Panc1 (cell line): Measurements from ENCODE around the gene ITPR2. TPM values are rescaled to one million over a fixed set of nuclear protein-coding genes. Genes with fewer than 3 reads are reported as not detected.

ENCODE experiments used
- ATAC-seq: fragments of 200-7000 bp; cut with Tn5 transposase; 2 replicates; pipeline ENCODE4 v1.9.1; 2020; ENCODE audit warnings: mild to moderate bottlenecking, moderate library complexity
- BruUV-seq: library from RNA; stranded (reverse); fragments of 400-500 nt; replicated peaks from 2 replicates; lab custom pipeline; 2021; lab: Mats Ljungman, UMichigan
- CTCF ChIA-PET: fragments of 300-600 bp; sonication (Branson Sonifier 250); formaldehyde crosslinking; loops from one replicate; lab custom pipeline; 2022; ENCODE audit warnings: antibody characterized with exemption; lab: Charles Lee
- POLR2A ChIA-PET: fragments of 300-600 bp; sonication (Branson Sonifier 250); formaldehyde crosslinking; loops from one replicate; lab custom pipeline; 2022; ENCODE audit warnings: antibody characterized with exemption; lab: Charles Lee
- DNase-seq: peaks from one replicate; pipeline ENCODE4 v3.0.0-alpha.2; 2010; ENCODE audit warnings: low read depth, low spot score
- H3K27ac ChIP-seq: 2 replicates; pipeline ENCODE4 v1.5.1; 2011; ENCODE audit warnings: mild to moderate bottlenecking, low read length, inconsistent platforms
- H3K27me3 ChIP-seq: fragments of 200-500 bp; sonication (Bioruptor generic); 2 replicates; pipeline ENCODE4 v1.6.0; 2014; ENCODE audit warnings: low read length, inconsistent platforms; ENCODE audit not compliant: control insufficient read depth, insufficient read depth
- H3K36me3 ChIP-seq: fragments of 200-500 bp; sonication (Bioruptor generic); 2 replicates; pipeline ENCODE4 v1.5.1; 2014; ENCODE audit warnings: inconsistent platforms, mild to moderate bottlenecking, low read length, moderate library complexity; ENCODE audit not compliant: control insufficient read depth, insufficient read depth
- H3K4me1 ChIP-seq: 2 replicates; pipeline ENCODE4 v1.5.1; 2011; ENCODE audit warnings: inconsistent platforms, mild to moderate bottlenecking, low read length, moderate library complexity; ENCODE audit not compliant: control insufficient read depth, insufficient read depth
- H3K4me3 ChIP-seq, 2 experiments: 2 replicates each; pipeline ENCODE4 v1.5.1; 2011 to 2012; ENCODE audit warnings: low read depth in 2 of 2, low read length in 2 of 2, mild to moderate bottlenecking in 2 of 2, inconsistent platforms in 1 of 2, moderate library complexity in 1 of 2
- H3K9me3 ChIP-seq: fragments of 200-500 bp; sonication (Bioruptor generic); 2 replicates; pipeline ENCODE4 v1.5.1; 2014; ENCODE audit warnings: low read depth, mild to moderate bottlenecking, inconsistent platforms, low read length, moderate library complexity; ENCODE audit not compliant: control insufficient read depth, insufficient read depth
- POLR2AphosphoS5 ChIP-seq: IDR thresholded peaks from 2 replicates; pipeline ENCODE4 v1.6.1; 2012; ENCODE audit warnings: mild to moderate bottlenecking, low read depth, low read length, moderate library complexity
- SIN3A ChIP-seq: IDR thresholded peaks from 2 replicates; pipeline ENCODE4 v1.6.1; 2012; ENCODE audit warnings: low read depth, mild to moderate bottlenecking, low read length, moderate library complexity, borderline replicate concordance; ENCODE audit not compliant: insufficient read depth
- TCF7L2 ChIP-seq: IDR thresholded peaks from 2 replicates; pipeline ENCODE4 v1.6.1; 2011; ENCODE audit warnings: mild to moderate bottlenecking, low read depth, low read length, inconsistent platforms
- in situ Hi-C: cut with HindIII; loops from 2 replicates; pipeline ENCODE4 v1.10.0; 2016; ENCODE audit warnings: low sequenced_read_pairs, low pct_unique_long_range_greater_than_20kb
- intact Hi-C: fragments of 100-400 bp; cut with micrococcal nuclease; formaldehyde crosslinking; loops from one replicate; pipeline ENCODE4 v1.10.0; 2022; ENCODE audit not compliant: unreplicated experiment
- total RNA-seq: library from RNA; stranded (reverse); gene quantifications from one replicate; pipeline ENCODE4 v1.2.1, GENCODE V29; 2021; ENCODE audit not compliant: unreplicated experiment
- TF ChIP-seq, protein P1 (sequence below): fragments of 450-650 bp; IDR thresholded peaks from 2 replicates; pipeline ENCODE4 v1.5.1; 2017; ENCODE audit warnings: mild to moderate bottlenecking
- TF ChIP-seq, protein P2 (sequence below), 2 experiments: IDR thresholded peaks; 2 replicates each; pipeline ENCODE4 v1.6.1; 2011 to 2012; ENCODE audit warnings: low read depth in 2 of 2, control low read depth in 1 of 2, low read length in 1 of 2, mild to moderate bottlenecking in 1 of 2, moderate library complexity in 1 of 2; ENCODE audit not compliant: insufficient read depth in 1 of 2

ITPR2 gene
- total RNA-seq, 1 experiment from 2014 or later: 41.8 TPM

DNA sequence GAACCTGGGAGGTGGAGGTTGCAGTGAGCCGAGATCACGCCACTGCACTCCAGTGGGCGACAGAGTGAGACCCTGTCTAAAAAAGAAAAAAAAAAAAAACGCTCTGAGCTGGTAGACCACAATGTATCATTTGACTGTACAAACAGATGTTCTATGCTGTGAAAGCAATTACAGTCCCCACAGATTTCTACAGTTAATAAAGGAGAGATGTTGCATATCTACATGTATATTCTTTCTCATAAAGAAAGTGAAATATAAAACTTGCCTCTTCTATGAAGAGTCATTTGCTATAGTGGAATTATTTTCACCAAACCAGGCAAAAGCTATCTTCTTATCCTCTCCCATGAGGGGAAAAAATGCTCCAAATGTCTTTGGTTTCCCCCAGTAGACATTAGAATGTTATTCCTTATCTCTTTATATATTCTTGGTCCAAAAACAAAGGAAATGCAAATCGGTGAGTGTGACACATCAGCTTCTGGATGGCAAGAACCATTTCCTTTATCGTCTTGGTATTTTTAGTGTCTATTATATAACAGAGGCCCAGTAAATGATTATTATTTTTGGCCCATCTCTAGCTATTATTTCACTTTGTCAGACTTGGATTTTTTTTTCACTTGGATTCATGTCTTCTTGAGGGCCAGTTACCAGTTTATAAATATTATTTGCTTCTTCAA lies 407.3 kb downstream of the ITPR2 start:
- in situ Hi-C loops: no loop called here
- CTCF ChIA-PET: interaction anchor here (0.7 kb wide), 1 partner anchor 141 kb away, joined by 4 read pairs; no protein-coding TSS in a partner anchor
- BruUV-seq: no TSS peak
- H3K4me3 ChIP-seq: no peak overlapping the region
- no peaks in the 10 kb centered on the region for H3K9me3 ChIP-seq
- peaks cover 9% of the 10 kb centered on the region; the same call in 1 of the 2 replicates for H3K4me1 ChIP-seq
- POLR2A ChIA-PET: interaction anchor here (0.7 kb wide), 1 partner anchor 286 kb away, joined by 4 read pairs; no protein-coding TSS in a partner anchor
- DNase-seq: no peak
- no peaks in the 10 kb centered on the region for H3K27me3 ChIP-seq
- H3K36me3 ChIP-seq: no peaks in the 10 kb centered on the region
- intact Hi-C loops: no loop called here
- H3K27ac ChIP-seq: no peak overlapping the region
- no peak for ATAC-seq
- no peak for TF ChIP-seq SIN3A
- no peak for TF ChIP-seq POLR2AphosphoS5
- no peak for TF ChIP-seq TCF7L2

DNA sequence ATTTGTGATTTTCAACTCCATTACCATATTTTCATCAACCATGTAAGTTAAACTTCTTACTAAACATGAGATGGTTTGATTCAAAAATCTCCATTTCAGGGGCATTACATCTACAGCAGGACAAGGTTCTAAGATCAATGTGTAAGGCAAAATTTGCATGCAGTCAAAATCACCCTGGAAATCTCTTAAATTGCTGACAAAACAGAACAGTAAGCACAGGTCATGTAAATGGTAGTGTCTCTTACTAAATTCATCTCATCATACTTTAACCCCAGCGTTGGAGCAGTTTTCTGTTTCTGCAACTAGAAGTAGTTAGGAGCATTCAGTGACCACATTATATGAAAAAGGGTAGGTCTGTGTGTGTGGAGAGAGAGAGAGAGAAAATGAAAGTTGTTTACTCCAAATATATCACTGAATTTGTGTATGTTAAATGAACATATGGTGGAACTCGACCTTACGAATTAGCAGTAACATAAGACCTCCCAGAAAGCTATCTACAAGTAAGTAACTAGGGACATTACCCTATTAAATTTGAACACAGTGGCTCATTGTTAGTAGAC lies 410.1 kb downstream of the ITPR2 start:
- Histone ChIP-seq H3K4me3 (no peak overlapping the region), H3K9me3 (peaks cover 2% of the 10 kb centered on the region; the same call in 1 of the 2 replicates), H3K36me3 (no peaks in the 10 kb centered on the region), H3K4me1 (no peaks in the 10 kb centered on the region), H3K27ac (no peak overlapping the region), H3K27me3 (no peaks in the 10 kb centered on the region)
- in situ Hi-C loops: no loop called here
- ATAC-seq (no peak), DNase-seq (no peak)
- BruUV-seq: no TSS peak
- TF ChIP-seq POLR2AphosphoS5: no peak
- intact Hi-C loops: no loop called here
- ChIA-PET CTCF (no interaction called here), POLR2A (no interaction called here)

DNA sequence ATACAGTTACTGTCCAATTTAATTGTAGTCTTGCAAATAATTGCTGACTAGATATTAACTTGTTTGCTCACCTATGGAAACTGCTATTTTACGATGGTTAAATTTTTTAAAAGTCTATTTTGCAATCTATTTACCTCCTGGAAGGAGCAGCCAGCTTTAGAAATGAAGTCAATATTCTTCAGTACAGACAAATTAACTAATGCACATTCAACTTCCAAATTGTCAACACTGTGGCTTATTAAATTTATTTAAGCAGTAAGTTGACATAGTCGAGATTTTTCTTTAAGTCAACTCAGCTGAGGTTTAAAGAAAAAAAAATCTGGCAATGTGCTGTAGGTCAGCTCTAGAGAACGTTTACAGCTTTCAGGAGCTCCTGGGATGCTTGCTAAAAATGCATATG lies 416.4 kb downstream of the ITPR2 start:
- POLR2A ChIA-PET: no interaction called here
- H3K27ac ChIP-seq: no peak overlapping the region
- no peaks in the 10 kb centered on the region for H3K4me1 ChIP-seq
- CTCF ChIA-PET: interaction anchor here (0.6 kb wide), 1 partner anchor 229 kb away, joined by 8 read pairs; no protein-coding TSS in a partner anchor
- intact Hi-C loops (no loop called here), in situ Hi-C loops (no loop called here)
- ATAC-seq (no peak), DNase-seq (no peak)
- H3K9me3 ChIP-seq: peaks cover 6% of the 10 kb centered on the region; the same call in 1 of the 2 replicates
- no peak overlapping the region for H3K4me3 ChIP-seq
- no peaks in the 10 kb centered on the region for H3K36me3 ChIP-seq
- no peak for TF ChIP-seq POLR2AphosphoS5
- TF ChIP-seq, protein P1, sequence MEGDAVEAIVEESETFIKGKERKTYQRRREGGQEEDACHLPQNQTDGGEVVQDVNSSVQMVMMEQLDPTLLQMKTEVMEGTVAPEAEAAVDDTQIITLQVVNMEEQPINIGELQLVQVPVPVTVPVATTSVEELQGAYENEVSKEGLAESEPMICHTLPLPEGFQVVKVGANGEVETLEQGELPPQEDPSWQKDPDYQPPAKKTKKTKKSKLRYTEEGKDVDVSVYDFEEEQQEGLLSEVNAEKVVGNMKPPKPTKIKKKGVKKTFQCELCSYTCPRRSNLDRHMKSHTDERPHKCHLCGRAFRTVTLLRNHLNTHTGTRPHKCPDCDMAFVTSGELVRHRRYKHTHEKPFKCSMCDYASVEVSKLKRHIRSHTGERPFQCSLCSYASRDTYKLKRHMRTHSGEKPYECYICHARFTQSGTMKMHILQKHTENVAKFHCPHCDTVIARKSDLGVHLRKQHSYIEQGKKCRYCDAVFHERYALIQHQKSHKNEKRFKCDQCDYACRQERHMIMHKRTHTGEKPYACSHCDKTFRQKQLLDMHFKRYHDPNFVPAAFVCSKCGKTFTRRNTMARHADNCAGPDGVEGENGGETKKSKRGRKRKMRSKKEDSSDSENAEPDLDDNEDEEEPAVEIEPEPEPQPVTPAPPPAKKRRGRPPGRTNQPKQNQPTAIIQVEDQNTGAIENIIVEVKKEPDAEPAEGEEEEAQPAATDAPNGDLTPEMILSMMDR: no peak
- TF ChIP-seq SIN3A: no peak
- TF ChIP-seq, protein P2, sequence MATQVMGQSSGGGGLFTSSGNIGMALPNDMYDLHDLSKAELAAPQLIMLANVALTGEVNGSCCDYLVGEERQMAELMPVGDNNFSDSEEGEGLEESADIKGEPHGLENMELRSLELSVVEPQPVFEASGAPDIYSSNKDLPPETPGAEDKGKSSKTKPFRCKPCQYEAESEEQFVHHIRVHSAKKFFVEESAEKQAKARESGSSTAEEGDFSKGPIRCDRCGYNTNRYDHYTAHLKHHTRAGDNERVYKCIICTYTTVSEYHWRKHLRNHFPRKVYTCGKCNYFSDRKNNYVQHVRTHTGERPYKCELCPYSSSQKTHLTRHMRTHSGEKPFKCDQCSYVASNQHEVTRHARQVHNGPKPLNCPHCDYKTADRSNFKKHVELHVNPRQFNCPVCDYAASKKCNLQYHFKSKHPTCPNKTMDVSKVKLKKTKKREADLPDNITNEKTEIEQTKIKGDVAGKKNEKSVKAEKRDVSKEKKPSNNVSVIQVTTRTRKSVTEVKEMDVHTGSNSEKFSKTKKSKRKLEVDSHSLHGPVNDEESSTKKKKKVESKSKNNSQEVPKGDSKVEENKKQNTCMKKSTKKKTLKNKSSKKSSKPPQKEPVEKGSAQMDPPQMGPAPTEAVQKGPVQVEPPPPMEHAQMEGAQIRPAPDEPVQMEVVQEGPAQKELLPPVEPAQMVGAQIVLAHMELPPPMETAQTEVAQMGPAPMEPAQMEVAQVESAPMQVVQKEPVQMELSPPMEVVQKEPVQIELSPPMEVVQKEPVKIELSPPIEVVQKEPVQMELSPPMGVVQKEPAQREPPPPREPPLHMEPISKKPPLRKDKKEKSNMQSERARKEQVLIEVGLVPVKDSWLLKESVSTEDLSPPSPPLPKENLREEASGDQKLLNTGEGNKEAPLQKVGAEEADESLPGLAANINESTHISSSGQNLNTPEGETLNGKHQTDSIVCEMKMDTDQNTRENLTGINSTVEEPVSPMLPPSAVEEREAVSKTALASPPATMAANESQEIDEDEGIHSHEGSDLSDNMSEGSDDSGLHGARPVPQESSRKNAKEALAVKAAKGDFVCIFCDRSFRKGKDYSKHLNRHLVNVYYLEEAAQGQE (IDR thresholded peaks at IDR 0.05; ENCODE audit: insufficient read depth in 1 of 2, low read depth in 2 of 2, low read length in 1 of 2): no peak
- H3K27me3 ChIP-seq: no peaks in the 10 kb centered on the region
- BruUV-seq: no TSS peak
